Stomach smooth muscle (tissue), 2 donors: ENCODE data around the gene PUM1.

Experiments used
- H3K27ac ChIP-seq: one replicate; pipeline ENCODE4 v1.7.0; 2013; ENCODE audit warnings: mild to moderate bottlenecking, low read length, inconsistent platforms
- H3K27me3 ChIP-seq, 2 donors: one replicate each; pipeline ENCODE4 v1.7.0; 2013; ENCODE audit warnings: low read length in 2 of 2; ENCODE audit not compliant: insufficient read depth in 2 of 2, control insufficient read depth in 1 of 2
- H3K36me3 ChIP-seq, 2 donors: one replicate each; pipeline ENCODE4 v1.7.0; 2013; ENCODE audit warnings: low read length in 2 of 2; ENCODE audit not compliant: control insufficient read depth in 2 of 2, insufficient read depth in 2 of 2
- H3K4me1 ChIP-seq: one replicate; pipeline ENCODE4 v1.7.0; 2013; ENCODE audit warnings: low read length; ENCODE audit not compliant: control insufficient read depth, insufficient read depth
- H3K4me3 ChIP-seq, 2 donors: one replicate each; pipeline ENCODE4 v1.7.0; 2013; ENCODE audit warnings: low read length in 2 of 2
- H3K9ac ChIP-seq, 2 donors: one replicate each; pipeline ENCODE4 v1.7.0; 2013; ENCODE audit warnings: low read length in 2 of 2, mild to moderate bottlenecking in 1 of 2
- H3K9me3 ChIP-seq, 2 donors: one replicate each; pipeline ENCODE4 v1.7.0; 2013; ENCODE audit warnings: low read length in 2 of 2; ENCODE audit not compliant: control insufficient read depth in 2 of 2
- donor health status: healthy.
- donor health status: Pancreatic carcinoma.

Gene PUM1

DNA sequence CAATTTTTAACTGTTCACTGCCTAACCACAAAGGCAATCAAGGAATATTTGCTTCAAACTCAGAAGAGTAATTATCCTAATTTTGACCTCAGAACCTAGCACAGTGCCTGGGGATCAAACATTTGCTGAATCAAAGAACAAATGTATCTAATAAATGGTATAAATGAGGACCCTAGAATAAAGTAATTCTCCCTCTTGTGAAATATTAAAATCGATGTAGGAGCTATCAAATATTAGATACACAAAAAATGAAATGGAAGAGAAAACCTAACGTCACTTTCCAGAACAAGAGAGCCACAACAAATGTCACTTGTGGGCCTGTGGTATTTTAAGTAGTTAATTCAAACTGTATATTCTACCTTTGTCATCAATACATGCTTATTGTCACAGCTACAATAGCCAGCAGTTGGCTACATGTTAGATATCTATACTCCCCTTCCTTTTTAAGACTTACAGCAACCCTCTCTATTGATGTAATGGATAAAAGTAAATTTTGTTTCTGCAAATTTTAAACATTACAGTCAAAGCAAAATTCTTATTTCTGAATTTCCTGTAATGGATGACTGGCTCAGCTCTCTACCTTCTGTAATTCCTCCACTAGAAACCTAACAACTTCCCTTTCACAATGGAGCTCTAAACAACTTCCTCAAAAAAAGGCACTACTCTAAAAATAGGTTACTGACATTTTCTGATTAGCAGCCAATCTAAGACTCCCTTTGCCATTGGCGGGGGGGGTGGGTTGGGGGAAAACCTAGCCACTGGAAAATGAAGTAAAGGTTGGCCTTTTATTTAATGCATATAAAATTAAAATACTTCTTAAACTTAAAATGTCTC is 37.6 kb downstream of the PUM1 start:
- Histone ChIP-seq H3K27me3 (no peaks in the 10 kb centered on the region), H3K4me1 (peaks cover 14% of the 10 kb centered on the region), H3K27ac (no peak overlapping the region), H3K9ac (no peak overlapping the region), H3K4me3 (no peak overlapping the region), H3K36me3 (peaks cover 0 to 3% of the 10 kb centered on the region in 2 donors), H3K9me3 (no peaks in the 10 kb centered on the region)

- H3K27me3 ChIP-seq = no peaks in the 10 kb centered on the region
- no peak overlapping the region for H3K27ac ChIP-seq
- no peak overlapping the region for H3K9ac ChIP-seq
- H3K36me3 ChIP-seq = no peaks in the 10 kb centered on the region
- peaks cover 5% of the 10 kb centered on the region for H3K4me1 ChIP-seq
- H3K4me3 ChIP-seq = no peak overlapping the region
- no peaks in the 10 kb centered on the region for H3K9me3 ChIP-seq
Measured at GRCh38 chr1:31022259-31022658, 43.3 kb downstream of the PUM1 start.

DNA sequence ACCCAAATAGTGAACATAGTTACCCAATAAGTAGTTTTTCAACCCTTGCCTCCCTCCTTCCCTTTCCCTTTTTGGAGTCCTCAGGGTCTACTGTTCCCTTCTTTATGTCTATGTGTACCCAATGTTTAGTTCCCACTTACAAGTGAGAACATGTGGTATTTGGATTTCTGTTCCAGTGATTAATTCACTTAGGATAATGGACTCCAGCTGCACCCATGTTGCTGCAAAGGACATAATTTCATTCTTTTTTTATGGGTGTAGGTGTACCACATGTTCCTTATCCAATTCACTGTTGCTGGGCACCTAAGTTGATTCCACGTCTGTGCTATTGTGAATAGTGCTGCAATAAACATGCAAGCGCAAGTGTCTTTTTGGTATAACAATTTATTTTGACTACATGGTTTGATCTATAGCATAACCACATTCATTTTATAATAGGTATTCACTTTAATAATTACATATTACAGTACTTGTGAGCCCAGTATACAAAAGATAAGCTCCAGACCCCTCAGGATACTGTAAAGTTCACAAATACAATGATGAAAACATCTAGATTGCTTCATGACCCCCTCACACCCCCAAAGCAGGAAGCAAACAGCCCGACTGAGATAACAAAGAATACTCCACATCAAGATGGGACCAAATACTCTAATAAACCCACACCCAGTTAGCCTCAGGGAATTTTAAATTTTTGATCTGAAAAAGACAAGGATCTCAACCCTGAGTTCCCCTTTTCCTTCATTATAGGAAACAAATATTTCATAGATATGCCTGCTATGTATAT is 45.3 kb downstream of the PUM1 start:
- H3K4me1 ChIP-seq = peaks cover 3% of the 10 kb centered on the region
- H3K4me3 ChIP-seq = no peak overlapping the region
- H3K36me3 ChIP-seq = no peaks in the 10 kb centered on the region
- H3K27ac ChIP-seq = no peak overlapping the region
- no peaks in the 10 kb centered on the region for H3K27me3 ChIP-seq
- no peaks in the 10 kb centered on the region for H3K9me3 ChIP-seq
- no peak overlapping the region for H3K9ac ChIP-seq

DNA sequence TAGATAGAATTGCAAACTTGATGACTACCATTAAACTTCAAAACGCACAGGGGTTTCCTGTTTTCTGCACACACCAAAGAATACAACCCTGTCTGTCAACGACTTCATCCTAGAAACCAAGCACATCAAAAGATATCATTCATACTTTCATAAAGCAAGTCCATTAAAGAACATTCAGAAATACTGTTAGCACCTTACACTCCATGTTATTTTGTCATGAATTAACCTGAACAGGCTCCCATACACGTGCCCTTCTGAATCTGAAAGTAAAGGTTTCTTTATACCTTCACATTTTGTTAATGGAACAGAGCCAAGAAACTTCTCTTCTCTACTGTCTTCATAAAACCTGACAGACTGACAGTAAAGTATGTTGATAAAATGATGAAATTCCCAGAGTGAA is 46.1 kb downstream of the PUM1 start:
- Histone ChIP-seq H3K9me3 (no peaks in the 10 kb centered on the region), H3K4me1 (peaks cover 3% of the 10 kb centered on the region), H3K27me3 (no peaks in the 10 kb centered on the region), H3K36me3 (no peaks in the 10 kb centered on the region), H3K9ac (no peak overlapping the region), H3K4me3 (no peak overlapping the region), H3K27ac (no peak overlapping the region)

GRCh38 chr1:31016868-31017267 is 48.6 kb downstream of the PUM1 start:
- peaks cover 3% of the 10 kb centered on the region for H3K4me1 ChIP-seq
- no peak overlapping the region for H3K27ac ChIP-seq
- no peaks in the 10 kb centered on the region for H3K9me3 ChIP-seq
- H3K36me3 ChIP-seq = no peaks in the 10 kb centered on the region
- no peak overlapping the region for H3K9ac ChIP-seq
- H3K27me3 ChIP-seq = no peaks in the 10 kb centered on the region
- no peak overlapping the region for H3K4me3 ChIP-seq

GRCh38 chr1:31013187-31013864 is 52.2 kb downstream of the PUM1 start:
- Histone ChIP-seq H3K9ac (no peak overlapping the region), H3K27me3 (no peaks in the 10 kb centered on the region), H3K4me1 (no peaks in the 10 kb centered on the region), H3K9me3 (no peaks in the 10 kb centered on the region), H3K36me3 (no peaks in the 10 kb centered on the region), H3K27ac (no peak overlapping the region), H3K4me3 (no peak overlapping the region)

GRCh38 chr1:31012210-31012924 is 53.1 kb downstream of the PUM1 start:
- no peaks in the 10 kb centered on the region for H3K27me3 ChIP-seq
- H3K27ac ChIP-seq = no peak overlapping the region
- no peaks in the 10 kb centered on the region for H3K9me3 ChIP-seq
- H3K4me1 ChIP-seq = no peaks in the 10 kb centered on the region
- H3K4me3 ChIP-seq = no peak overlapping the region
- H3K9ac ChIP-seq = no peak overlapping the region
- no peaks in the 10 kb centered on the region for H3K36me3 ChIP-seq

GRCh38 chr1:31011719-31012118 is 53.8 kb downstream of the PUM1 start:
- H3K9ac ChIP-seq = no peak overlapping the region
- H3K9me3 ChIP-seq = no peaks in the 10 kb centered on the region
- H3K4me1 ChIP-seq = peaks cover 1% of the 10 kb centered on the region
- no peaks in the 10 kb centered on the region for H3K27me3 ChIP-seq
- H3K36me3 ChIP-seq = no peaks in the 10 kb centered on the region
- H3K27ac ChIP-seq = no peak overlapping the region
- no peak overlapping the region for H3K4me3 ChIP-seq

DNA sequence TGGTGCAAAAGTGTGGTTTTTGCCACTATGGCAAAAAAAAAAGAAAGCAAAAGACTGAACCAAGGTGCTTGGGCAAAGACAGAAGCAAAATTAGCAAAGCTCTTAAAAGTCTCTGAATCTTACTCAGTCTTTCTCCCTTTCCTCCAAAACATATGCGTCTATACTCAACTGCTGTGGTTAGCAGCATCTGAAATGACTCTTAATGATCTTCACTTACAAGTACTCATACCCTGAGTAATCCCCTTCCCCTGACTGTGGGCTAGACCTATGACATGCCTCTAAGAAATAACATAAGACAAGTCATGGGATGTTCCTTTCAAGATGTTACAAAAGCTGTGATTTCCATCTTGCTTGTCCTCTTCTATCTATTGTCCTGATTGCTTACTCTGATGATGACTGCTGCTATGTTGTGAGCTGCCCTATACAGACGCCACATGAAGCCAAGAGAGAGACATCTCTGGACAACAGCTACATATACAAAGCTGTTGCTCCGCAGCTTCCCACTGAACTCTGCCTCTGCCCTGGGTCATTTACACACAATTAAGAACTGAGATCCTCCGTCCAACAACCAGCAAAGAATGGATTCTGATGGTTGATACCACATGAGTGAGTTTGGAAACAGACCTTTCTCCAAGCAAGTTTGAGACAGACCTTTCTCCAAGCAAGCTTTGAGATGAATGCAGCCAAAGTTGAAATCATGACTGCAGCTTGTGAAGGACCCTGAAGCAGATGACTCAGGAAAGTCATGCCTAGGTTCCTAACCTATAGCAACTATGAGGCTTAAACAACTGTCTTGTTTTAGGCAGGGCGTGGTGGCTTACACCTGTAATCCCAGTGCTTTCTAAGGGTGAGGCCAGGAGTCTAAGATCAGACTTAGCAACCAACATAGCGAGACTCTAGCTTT is 55.2 kb downstream of the PUM1 start:
- H3K27ac ChIP-seq = no peak overlapping the region
- H3K36me3 ChIP-seq = peaks cover 2 to 6% of the 10 kb centered on the region in 2 donors
- H3K4me1 ChIP-seq = peaks cover 2% of the 10 kb centered on the region
- no peak overlapping the region for H3K4me3 ChIP-seq
- H3K9me3 ChIP-seq = no peaks in the 10 kb centered on the region
- no peak overlapping the region for H3K9ac ChIP-seq
- H3K27me3 ChIP-seq = no peaks in the 10 kb centered on the region
